ENCODE results near the gene EFNB2. TPM values are rescaled to one million over a fixed set of nuclear protein-coding genes. Genes with fewer than 3 reads are reported as not detected.

The EFNB2 gene
- total and polyA plus RNA-seq, 7 donors = 5.8 to 10.8 (median 8.8) TPM

DNA sequence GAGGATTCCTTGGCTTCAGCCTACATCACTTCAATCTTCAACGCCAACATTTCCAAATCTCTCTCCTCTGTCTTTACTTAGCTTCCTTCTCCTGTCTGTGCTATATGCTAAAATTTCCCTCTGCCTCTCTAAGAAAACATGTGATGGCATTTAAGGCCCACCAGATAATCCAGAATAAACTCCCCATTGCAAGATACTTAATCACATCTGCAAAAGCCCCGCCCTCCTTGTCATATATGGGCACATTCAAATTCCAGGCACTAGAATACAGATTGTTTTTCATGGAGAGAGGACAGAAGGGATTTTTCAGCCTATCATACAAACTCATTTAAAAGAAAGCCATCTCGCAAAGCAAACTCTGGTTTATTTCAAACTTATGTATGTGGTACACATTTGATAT is 16.3 kb upstream of the EFNB2 start:
- Histone ChIP-seq H3K36me3 (ENCODE audit: insufficient read depth in 1 of 2, low read depth in 1 of 2) (peaks cover 0 to 41% of the 10 kb centered on the region in 2 donors), H3K9me3 (no peaks in the 10 kb centered on the region), H3K4me1 (peaks cover 7% of the 10 kb centered on the region), H3K27me3 (ENCODE audit: insufficient read depth in 3 of 3, low read length in 2 of 3) (no peaks in the 10 kb centered on the region), H3K27ac (no peak overlapping the region), H3K4me3 (no peak overlapping the region)
- DNase-seq (no peak), ATAC-seq (no peak)
- WGBS, 3 donors = 95 to 99% (median 96%) methylated on average over 3 of the region's 3 CpGs
- intact Hi-C loops (cut with DNase I) = no loop called here
- no peak for TF ChIP-seq CTCF (IDR thresholded peaks at IDR 0.05)

GRCh38 chr13:106551350-106551749 is 15.9 kb upstream of the EFNB2 start:
- no peak for TF ChIP-seq CTCF (IDR thresholded peaks at IDR 0.05)
- Histone ChIP-seq H3K36me3 (ENCODE audit: insufficient read depth in 1 of 2, low read depth in 1 of 2) (peaks cover 0 to 37% of the 10 kb centered on the region in 2 donors), H3K27ac (no peak overlapping the region), H3K4me3 (no peak overlapping the region), H3K9me3 (no peaks in the 10 kb centered on the region), H3K27me3 (ENCODE audit: insufficient read depth in 3 of 3, low read length in 2 of 3) (no peaks in the 10 kb centered on the region), H3K4me1 (peaks cover 7% of the 10 kb centered on the region)
- DNase-seq (no peak), ATAC-seq (no peak)
- WGBS, 3 donors = 98 to 100% (median 100%) methylated on average over 1 of the region's 1 CpG
- intact Hi-C loops (cut with DNase I) = no loop called here

DNA sequence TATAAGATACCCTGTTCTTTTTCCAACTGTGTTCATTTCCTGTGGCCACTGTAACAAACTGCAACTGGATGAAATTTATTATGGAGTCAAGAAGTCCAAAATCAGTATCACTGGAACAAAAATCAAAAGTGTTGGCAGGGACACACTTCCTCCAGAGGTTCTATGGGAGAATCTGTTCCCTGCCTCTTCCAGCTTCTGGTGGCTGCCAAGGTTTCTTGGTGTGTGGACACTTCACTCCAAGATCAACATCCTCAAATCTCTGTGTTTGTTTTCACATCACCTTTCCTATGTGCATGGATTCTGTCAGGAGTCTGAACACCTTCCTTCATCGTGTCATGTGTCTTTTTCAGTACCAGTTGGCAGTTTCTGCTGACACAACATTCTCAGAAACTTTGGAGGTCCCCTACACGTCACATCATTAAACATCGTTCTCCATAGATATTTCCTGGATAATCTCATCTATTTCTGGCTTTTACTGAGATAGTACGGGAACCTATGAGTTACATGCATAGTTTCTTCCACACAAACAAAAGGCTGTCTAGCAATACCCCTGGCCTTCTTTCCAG is 15.2 kb upstream of the EFNB2 start:
- peaks cover 0 to 30% of the 10 kb centered on the region in 2 donors for H3K36me3 ChIP-seq (ENCODE audit: insufficient read depth in 1 of 2, low read depth in 1 of 2)
- WGBS, 3 donors = 59 to 70% (median 63%) methylated on average over 4 of the region's 4 CpGs
- H3K9me3 ChIP-seq = no peaks in the 10 kb centered on the region
- H3K27ac ChIP-seq = no peak overlapping the region
- no peaks in the 10 kb centered on the region for H3K27me3 ChIP-seq (ENCODE audit: insufficient read depth in 3 of 3, low read length in 2 of 3)
- ATAC-seq (peak in 1 of 4 donors; percentile 51), DNase-seq (no peak)
- no peak overlapping the region for H3K4me3 ChIP-seq
- H3K4me1 ChIP-seq = peaks cover 7% of the 10 kb centered on the region
- no peak for TF ChIP-seq CTCF (IDR thresholded peaks at IDR 0.05)
- intact Hi-C loops (cut with DNase I) = no loop called here

DNA sequence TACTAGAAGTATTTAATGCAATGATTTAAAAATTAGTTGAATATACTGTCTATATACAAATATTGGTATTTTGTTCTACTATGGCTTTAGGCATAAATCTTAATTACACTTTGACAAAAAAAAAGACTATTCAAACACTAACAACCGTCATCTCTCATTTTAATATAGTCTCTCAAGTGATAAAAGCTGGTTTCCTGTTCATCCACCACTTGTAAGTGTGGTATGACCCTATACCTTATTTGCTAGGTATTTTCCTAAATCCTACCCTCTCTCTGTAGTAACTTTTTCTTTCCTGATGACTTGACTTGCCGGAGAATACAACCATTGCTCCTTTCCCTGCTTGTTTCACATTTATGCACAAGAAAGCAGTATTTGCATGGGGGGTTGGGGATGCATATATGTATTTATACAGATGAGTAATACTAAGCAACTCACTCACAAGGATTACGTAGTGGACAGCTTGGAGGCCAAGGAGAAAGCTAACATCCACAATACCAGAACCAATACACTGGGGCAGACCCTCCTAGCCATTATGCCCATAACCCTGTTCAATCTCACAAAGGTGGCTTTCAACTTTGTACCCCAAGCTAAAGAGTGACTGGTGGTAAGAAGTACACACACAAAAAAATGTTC is 12.7 kb upstream of the EFNB2 start:
- peaks cover 7% of the 10 kb centered on the region for H3K4me1 ChIP-seq
- intact Hi-C loops (cut with DNase I) = no loop called here
- H3K4me3 ChIP-seq = no peak overlapping the region
- no peaks in the 10 kb centered on the region for H3K9me3 ChIP-seq
- 95 to 97% (median 97%) methylated on average over 3 of the region's 3 CpGs for WGBS, 3 donors
- H3K27ac ChIP-seq = no peak overlapping the region
- no peaks in the 10 kb centered on the region for H3K27me3 ChIP-seq (ENCODE audit: insufficient read depth in 3 of 3, low read length in 2 of 3)
- H3K36me3 ChIP-seq (ENCODE audit: insufficient read depth in 1 of 2, low read depth in 1 of 2) = peaks cover 0 to 19% of the 10 kb centered on the region in 2 donors
- ATAC-seq (peak in 1 of 4 donors; percentile 38), DNase-seq (no peak)
- no peak for TF ChIP-seq CTCF (IDR thresholded peaks at IDR 0.05)

Measured in psoas muscle (tissue), 8 donors.